ENCODE measurements around the gene HSPA4.
"Not testable (repeated sequence)": the region's sequence is repeated elsewhere in the genome, so short reads cannot be mapped to it uniquely, and the experiment has no call there.

Gene HSPA4

GRCh38 chr5:133050521-133050920 is 1.3 kb upstream of the HSPA4 start:
- DNase-seq (ENCODE audit: low read depth in 2 of 2), result no peak

DNA sequence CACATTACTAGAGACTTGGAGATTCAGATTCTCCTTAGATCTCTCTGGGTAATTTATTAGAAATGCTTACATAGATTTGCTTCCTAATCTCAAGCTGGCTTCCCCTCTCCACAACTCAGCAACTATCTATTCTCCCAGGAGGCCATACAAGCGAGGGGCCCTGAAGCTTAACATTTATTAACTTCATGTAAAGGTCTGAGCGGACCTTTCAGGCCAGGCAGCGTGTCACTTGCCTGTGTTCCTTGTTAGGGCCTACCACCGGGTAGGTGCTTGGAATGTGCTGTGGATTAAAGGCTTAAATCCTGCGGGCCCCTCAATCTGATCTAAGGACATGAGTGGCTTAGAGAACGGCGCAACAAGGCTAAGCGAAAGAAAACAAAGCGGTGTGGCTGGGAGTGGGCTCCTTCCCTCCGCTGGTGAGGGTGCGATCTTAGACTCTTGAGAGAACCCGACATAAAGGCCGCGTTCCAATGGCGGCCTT is 712 bp upstream of the HSPA4 start:
- peak in 1 of 2 donors; percentile 5 for DNase-seq (ENCODE audit: low read depth in 2 of 2)

DNA sequence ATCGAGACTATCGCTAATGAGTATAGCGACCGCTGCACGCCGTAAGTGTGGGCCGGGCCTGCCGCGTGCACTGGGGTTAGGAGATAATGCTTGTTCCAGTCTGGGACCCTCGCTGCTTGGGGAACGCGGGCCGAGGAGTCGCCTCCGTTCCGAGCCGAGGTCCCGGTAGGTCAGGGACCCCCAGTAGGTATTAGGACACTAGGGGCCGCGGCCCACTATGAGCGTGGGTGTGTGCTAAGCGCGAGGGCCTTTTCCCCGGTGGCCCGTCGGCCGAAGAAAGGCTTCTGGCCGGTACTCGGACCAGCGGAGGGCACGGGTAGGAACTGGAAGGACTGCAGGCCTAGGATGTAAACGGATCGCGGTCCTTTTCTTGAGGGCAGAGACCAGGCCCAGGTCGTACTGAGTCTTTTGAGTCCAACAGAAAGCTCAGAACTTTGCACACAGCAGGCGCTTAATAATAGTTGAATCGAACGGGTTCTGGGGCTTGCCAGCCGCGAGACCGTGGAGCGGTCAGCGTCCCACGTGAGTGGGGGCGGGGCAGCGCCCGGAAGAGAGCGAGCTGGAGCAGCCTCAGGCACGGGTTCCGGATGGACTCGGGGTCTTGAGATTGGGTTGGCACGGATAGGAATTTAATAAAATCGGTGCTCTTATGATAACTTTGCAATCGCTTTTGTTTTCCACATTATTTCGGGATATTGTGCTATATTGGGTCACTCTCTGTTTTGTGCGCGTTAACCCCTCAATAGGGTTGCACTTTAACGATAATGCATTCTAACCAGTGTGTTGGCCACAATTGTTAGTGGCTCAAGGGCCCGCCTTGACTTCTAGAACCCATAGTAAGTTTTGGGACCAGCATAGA is 733 bp downstream of the HSPA4 start:
- peak; percentile 29 to 44 for DNase-seq (ENCODE audit: low read depth in 2 of 2)

GRCh38 chr5:133053448-133053847 is 1.6 kb downstream of the HSPA4 start:
- DNase-seq (ENCODE audit: low read depth in 2 of 2), result no peak

- DNase-seq (ENCODE audit: low read depth in 2 of 2), result no peak
Observed at GRCh38 chr5:133054697-133055471, 3.1 kb downstream of the HSPA4 start.

DNA sequence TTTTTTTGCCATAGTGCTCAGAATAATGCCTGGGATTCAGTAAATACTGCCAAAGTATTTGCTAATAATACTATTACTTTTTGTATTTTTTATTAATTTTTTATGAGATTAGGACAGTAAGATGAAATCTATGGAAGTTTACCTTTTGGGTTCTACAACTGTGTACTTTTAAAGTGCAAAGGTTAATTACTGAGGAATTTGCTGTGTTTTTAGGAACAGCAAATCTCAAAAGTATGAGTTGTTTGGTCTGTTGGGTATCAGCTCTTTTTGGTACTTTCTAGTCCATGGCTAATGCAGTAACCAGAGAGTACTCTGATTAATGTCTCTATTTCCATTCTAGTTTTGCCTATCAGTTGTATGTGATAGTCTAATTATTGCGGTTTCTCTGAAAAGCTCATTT is 5.1 kb downstream of the HSPA4 start:
- DNase-seq (ENCODE audit: low read depth in 2 of 2), result no peak

DNA sequence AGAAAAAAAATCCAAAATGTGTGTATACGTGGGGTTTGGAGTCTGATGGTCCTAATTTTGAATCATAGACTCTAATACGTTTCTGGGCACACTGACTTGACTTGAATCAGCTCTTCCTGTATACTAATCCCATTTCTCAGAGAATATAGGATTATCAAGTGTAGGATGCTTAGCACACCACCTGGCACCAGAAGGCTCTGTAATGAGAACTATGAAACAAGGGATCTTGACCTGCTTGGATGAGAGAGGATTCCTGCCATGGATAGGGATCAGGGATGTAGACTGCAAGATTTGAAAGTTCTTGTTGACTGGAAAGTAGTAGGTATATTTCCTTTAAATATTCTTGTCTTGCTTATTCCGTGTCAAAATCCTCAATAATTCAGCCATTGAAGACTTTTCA is 7.8 kb downstream of the HSPA4 start:
- DNase-seq (ENCODE audit: low read depth in 2 of 2), result no peak

- DNase-seq (ENCODE audit: low read depth in 2 of 2), result no peak
Observed at GRCh38 chr5:133062276-133062675, 10.5 kb downstream of the HSPA4 start.

GRCh38 chr5:133063965-133064364 is 12.2 kb downstream of the HSPA4 start:
- no peak for DNase-seq (ENCODE audit: low read depth in 2 of 2)

GRCh38 chr5:133065471-133065870 is 13.7 kb downstream of the HSPA4 start:
- no peak for DNase-seq (ENCODE audit: low read depth in 2 of 2)

DNA sequence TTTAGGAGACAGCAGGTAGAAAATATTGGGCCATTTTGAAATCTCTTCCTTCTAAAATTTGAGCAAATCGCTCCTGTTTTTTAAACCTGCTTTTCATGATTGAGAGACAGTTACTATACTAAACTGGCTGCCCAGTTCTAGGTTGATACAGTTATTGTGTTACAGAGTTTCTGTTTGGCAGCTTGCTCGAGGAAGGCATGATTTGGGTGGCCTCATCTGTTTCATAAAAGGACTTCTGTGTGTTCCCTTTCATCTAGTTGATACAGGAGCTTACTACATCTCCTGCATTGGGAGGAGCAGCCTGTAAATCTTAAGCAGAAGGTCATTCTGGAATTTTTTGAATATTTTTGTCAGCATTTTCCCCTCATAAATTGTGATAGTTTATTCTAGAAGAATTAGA is 14.2 kb downstream of the HSPA4 start:
- no peak for DNase-seq (ENCODE audit: low read depth in 2 of 2)

DNA sequence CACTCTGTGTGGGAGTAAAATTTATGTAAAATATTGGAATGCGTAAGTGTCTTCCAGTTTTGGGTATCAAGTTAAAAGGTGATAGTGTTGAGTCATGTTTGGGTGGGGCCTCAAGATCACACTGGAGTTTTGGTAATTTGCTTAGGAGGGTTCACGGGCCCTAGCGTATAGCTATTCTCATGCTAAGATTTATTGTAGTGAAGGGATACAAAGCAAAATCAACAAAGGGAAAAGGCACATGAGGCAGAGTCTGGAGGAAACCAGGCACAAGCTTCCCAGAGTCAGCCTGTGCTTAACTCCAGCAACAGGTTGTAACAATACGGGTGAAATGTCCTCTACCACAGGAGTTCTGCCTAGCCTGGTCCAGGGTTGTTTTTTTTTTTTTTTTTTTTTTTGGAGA is 20.2 kb downstream of the HSPA4 start:
- no peak for DNase-seq (ENCODE audit: low read depth in 2 of 2)

DNA sequence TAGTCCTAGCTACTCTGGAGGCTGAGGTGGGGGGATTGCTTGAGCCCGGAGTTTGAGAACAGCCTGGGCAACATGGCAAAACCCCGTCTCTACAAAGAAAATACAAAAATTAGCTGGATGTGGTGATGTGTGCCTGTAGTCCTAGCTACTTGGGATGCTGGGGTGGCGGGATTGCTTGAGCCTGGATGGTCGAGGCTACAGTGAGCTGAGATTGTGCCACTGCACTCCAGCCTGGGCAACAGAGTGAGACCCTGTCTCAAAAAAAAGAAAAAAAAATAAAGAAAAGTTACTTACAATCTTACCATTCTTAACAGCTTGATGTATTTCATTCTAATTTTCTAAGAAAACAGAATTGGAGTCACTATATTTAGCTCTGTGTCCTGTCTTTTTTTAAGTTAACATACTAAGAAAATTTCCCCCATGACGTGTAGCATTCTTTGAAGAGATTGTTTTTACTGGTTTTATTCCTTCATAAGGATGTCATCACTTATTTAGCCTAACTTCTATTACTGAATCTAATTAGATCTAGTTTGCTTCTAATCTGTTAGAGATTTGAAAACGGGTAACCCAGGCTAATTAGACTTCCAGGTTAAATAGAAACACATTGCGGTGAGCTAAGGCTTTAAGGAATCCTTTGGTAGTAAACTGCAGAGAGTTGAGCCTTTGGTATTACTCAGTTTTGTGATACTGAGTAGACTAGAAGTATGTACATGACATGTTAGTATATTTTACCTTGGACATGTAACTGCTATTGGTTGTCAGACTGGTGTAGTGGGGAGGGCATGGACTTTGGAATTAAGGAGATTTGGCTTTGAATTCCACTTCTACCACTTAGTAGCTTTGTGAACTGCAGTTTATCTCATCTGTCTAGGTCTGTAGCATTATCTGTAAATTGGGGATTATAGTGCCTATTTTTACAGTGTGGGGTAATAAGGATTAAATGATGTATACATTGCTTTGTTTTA is 24.0 kb downstream of the HSPA4 start:
- DNase-seq (ENCODE audit: low read depth in 2 of 2), result no peak

DNA sequence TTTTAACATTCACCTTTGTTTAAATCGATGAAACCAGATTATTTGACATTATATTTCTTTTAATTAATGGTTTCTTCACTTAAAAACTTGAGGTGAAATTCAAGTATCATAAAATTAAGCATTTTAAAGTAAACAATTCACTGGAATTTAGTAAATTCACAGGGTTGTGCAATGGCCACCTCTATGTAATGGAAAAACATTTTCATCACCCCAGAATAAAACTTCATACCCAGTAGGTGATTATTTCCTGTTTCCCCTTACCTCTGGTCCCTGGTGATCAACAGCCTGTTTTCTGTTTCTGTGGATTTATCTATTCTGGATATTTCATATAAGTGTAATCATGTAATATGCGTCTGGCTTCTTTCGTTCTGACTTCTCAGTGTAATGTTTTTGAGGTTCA is 27.2 kb downstream of the HSPA4 start:
- no peak for DNase-seq (ENCODE audit: low read depth in 2 of 2)

GRCh38 chr5:133081036-133081435 is 29.2 kb downstream of the HSPA4 start:
- no peak for DNase-seq (ENCODE audit: low read depth in 2 of 2)

DNA sequence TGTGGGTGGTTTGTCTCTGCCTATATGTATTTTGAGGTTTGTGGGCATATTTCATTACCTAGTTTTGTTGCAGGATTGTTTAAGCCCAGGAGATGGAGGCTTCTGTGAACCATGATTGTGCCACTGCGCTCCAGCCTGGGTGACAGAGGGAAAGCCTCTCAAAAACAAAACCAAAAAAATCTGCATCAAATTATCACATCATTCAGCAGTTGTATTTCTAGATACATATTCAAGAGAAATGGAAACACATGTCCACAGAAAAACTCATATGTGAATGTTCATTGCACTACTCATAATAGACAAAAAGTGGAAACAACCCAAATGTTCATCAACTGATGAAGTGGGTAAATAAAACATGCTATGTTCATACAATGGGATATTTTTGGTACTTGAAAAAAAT is 29.9 kb downstream of the HSPA4 start:
- no peak for DNase-seq (ENCODE audit: low read depth in 2 of 2)

DNA sequence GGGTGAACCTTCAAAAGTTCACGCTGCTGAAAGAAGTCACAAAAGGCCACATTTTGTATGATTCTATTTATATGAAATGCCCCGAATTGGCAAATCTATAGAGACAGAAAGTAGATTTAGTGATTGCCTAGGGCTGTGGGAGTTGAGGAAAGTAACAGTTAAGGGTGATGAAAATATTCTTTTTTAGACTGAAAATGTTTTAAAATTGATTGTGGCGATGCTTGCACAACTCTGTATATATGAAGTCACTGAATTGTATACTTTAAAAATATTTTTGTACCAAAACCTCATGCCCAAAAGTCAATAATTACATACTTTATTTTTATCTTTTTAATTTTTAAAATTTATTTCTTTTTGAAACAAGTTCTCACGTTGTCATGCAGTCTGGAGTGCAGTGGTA is 30.3 kb downstream of the HSPA4 start:
- no peak for DNase-seq (ENCODE audit: low read depth in 2 of 2)

DNA sequence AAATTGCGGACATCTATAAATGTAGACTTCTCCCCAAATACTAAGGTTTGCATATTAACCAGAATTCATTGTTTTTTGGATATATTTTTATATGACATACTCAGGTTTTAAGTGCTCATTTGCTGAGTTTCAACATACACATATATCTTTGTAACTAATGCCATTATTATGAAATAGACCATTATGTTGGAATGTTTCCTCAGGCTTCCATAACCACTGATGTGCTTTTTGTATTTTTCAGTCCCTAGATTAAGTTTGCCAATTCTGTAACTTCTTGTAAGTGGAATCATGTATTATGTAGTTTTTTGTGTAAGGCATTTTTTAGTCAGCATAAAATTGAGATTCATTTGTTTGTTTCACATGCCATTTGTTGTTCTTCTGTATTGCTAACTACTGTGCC is 32.1 kb downstream of the HSPA4 start:
- DNase-seq (ENCODE audit: low read depth in 2 of 2), result no peak

GRCh38 chr5:133085171-133085570 is 33.4 kb downstream of the HSPA4 start:
- DNase-seq (ENCODE audit: low read depth in 2 of 2), result not testable (repeated sequence)

- no peak for DNase-seq (ENCODE audit: low read depth in 2 of 2)
Observed at GRCh38 chr5:133086366-133086875, 34.6 kb downstream of the HSPA4 start.

GRCh38 chr5:133088064-133088463 is 36.3 kb downstream of the HSPA4 start:
- no peak for DNase-seq (ENCODE audit: low read depth in 2 of 2)

DNA sequence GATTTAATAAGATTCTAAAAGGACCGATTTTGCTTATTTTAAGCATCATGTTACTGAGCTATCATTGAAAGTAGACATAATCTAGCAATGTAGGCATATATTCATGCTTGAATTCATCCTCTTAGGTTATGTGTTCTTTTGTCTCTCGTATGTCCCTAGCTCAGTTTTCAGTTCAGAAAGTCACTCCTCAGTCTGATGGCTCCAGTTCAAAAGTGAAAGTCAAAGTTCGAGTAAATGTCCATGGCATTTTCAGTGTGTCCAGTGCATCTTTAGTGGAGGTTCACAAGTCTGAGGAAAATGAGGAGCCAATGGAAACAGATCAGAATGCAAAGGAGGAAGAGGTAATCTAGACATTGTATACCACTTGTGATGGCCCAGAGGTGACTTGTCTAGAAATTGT is 39.2 kb downstream of the HSPA4 start:
- DNase-seq (ENCODE audit: low read depth in 2 of 2), result no peak

Data from stimulated activated CD4-positive, alpha-beta T cell treated with anti-CD3 and anti-CD28 coated beads, Interleukin-1b, Interleukin-23, amount 100 ng/mL, for 4 hours (primary cell).